Fibroblast of skin of right biceps (primary cell): ENCODE results near the gene VASN.
A peak's percentile ranks its signal among the peaks of the same experiment; 100 is the strongest.

Source experiments
- DNase-seq: peaks from one replicate; pipeline ENCODE4 v3.0.0-alpha.2; 2013

Gene VASN

GRCh38 chr16:4373356-4373908 lies 1.8 kb downstream of the VASN start:
- DNase-seq: no peak

GRCh38 chr16:4373909-4374742 lies 2.5 kb downstream of the VASN start:
- DNase-seq: peak; percentile 97

GRCh38 chr16:4375717-4376116 lies 4.1 kb downstream of the VASN start:
- no peak for DNase-seq

DNA sequence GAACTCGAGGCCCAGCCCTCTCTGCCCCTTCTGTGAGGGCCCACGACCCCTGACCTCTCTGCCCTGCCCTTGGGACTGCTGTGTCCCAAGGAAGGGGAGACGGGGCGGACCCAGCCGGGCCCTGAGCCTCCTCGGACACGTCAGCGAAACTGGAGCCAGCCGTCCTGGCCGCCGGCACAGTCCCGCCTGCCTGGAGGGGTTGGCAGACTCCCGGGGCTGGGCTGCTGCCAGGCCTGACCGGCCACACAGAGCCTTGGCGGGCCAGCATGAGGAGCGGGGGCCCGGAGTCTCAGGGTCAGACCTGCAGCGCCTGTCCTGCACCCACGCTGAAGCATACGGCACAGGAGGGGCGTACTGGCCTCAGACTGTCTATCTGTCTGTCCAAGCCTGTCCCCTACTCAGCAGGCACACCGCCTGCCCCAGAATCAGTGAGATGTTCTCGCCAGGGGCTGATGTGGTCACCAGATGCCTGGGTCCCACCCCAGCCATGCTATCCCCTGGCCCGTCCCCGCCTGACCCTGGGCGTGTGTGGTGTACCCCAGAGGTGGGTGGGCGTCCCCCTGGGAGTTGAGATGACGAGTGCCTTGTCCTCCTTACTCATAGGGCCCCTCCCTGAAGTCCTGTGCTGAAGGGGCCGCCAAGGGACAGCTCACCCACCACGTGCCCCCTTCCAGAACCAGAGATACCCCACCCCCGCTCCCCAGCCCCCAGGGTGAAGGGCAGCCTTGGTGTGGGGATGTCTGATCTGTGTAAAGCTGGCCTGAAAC lies 4.7 kb downstream of the VASN start:
- DNase-seq: peak; percentile 67

GRCh38 chr16:4376893-4377572 lies 5.4 kb downstream of the VASN start:
- no peak for DNase-seq

- DNase-seq: no peak
Observed at GRCh38 chr16:4377573-4378154, 6.0 kb downstream of the VASN start.

GRCh38 chr16:4378161-4378666 lies 6.6 kb downstream of the VASN start:
- no peak for DNase-seq

DNA sequence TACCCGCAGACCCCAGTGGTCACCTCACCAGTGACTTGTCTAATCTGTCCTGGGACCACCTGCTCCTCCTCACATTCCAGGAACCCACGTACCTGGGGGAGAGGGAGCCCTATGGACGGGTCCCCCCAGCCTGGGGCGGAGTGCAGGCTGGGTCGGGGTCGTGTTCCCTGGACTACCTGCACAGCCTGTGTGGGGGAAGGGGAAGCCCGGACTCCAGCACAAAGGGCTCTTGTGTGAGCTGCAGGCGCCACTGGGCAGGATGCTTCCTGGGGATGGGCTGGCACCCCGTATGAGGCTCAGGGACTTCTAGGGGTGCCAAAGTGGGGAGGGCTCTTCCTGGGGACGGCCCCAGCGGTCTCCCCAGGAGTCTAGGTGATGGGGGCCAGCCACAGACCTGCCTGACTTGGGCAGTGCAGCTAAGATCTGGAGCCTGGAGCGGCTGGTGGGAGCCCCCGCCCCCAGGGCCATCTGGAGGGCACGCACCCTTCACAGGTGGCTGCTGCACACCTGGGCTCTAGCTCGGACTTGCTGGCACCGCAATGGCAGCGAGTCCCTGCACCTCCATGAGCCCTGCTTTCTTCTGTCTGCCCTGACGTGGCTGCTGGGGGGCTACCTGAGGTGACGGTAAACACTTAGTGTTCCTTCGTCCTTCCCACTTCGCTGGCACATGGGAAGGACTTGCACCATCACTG lies 7.5 kb downstream of the VASN start:
- DNase-seq: no peak

DNA sequence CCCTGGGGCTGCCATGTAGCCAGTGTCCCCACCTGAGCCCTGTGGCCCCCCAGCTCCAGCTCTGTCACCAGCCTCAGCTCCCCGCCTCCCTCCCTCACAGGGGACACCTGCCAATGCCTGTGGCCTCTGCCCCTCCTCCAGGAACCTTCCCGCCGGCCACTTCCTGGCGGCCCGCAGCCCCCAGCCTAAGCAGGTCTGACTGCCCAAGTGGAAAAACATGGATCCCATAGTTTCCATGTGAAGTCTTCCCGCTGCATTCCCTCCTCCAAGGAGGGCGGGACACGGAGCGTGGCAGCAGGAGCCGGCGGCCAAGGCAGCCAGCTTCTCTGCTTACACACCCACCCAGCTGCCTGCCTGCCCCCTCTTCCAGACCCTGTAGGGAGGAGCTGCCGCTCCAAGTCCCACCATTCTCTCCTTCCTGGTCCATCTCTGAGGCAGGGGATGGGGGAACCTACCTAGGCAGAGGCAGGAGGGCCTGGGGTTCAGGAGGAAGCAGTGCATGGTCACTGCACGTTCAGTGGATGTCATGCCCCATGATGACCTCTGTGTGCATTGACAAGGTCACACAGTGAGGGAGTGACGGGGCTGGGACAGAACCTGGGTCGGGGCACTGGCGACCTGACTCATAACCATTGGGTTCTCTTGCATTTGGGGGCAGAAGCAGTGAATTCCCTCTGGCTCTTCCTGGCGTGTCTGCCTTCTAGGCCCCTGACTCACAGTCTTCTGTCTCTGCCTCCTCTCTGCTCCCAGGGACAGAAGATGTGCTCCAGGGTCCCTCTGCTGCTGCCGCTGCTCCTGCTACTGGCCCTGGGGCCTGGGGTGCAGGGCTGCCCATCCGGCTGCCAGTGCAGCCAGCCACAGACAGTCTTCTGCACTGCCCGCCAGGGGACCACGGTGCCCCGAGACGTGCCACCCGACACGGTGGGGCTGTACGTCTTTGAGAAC lies 8.7 kb downstream of the VASN start:
- DNase-seq: no peak

DNA sequence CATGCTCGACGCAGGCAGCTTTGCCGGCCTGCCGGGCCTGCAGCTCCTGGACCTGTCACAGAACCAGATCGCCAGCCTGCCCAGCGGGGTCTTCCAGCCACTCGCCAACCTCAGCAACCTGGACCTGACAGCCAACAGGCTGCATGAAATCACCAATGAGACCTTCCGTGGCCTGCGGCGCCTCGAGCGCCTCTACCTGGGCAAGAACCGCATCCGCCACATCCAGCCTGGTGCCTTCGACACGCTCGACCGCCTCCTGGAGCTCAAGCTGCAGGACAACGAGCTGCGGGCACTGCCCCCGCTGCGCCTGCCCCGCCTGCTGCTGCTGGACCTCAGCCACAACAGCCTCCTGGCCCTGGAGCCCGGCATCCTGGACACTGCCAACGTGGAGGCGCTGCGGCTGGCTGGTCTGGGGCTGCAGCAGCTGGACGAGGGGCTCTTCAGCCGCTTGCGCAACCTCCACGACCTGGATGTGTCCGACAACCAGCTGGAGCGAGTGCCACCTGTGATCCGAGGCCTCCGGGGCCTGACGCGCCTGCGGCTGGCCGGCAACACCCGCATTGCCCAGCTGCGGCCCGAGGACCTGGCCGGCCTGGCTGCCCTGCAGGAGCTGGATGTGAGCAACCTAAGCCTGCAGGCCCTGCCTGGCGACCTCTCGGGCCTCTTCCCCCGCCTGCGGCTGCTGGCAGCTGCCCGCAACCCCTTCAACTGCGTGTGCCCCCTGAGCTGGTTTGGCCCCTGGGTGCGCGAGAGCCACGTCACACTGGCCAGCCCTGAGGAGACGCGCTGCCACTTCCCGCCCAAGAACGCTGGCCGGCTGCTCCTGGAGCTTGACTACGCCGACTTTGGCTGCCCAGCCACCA lies 9.7 kb downstream of the VASN start:
- no peak for DNase-seq

DNA sequence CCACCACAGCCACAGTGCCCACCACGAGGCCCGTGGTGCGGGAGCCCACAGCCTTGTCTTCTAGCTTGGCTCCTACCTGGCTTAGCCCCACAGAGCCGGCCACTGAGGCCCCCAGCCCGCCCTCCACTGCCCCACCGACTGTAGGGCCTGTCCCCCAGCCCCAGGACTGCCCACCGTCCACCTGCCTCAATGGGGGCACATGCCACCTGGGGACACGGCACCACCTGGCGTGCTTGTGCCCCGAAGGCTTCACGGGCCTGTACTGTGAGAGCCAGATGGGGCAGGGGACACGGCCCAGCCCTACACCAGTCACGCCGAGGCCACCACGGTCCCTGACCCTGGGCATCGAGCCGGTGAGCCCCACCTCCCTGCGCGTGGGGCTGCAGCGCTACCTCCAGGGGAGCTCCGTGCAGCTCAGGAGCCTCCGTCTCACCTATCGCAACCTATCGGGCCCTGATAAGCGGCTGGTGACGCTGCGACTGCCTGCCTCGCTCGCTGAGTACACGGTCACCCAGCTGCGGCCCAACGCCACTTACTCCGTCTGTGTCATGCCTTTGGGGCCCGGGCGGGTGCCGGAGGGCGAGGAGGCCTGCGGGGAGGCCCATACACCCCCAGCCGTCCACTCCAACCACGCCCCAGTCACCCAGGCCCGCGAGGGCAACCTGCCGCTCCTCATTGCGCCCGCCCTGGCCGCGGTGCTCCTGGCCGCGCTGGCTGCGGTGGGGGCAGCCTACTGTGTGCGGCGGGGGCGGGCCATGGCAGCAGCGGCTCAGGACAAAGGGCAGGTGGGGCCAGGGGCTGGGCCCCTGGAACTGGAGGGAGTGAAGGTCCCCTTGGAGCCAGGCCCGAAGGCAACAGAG lies 10.5 kb downstream of the VASN start:
- no peak for DNase-seq

- DNase-seq: no peak
Observed at GRCh38 chr16:4382795-4383357, 11.2 kb downstream of the VASN start.

DNA sequence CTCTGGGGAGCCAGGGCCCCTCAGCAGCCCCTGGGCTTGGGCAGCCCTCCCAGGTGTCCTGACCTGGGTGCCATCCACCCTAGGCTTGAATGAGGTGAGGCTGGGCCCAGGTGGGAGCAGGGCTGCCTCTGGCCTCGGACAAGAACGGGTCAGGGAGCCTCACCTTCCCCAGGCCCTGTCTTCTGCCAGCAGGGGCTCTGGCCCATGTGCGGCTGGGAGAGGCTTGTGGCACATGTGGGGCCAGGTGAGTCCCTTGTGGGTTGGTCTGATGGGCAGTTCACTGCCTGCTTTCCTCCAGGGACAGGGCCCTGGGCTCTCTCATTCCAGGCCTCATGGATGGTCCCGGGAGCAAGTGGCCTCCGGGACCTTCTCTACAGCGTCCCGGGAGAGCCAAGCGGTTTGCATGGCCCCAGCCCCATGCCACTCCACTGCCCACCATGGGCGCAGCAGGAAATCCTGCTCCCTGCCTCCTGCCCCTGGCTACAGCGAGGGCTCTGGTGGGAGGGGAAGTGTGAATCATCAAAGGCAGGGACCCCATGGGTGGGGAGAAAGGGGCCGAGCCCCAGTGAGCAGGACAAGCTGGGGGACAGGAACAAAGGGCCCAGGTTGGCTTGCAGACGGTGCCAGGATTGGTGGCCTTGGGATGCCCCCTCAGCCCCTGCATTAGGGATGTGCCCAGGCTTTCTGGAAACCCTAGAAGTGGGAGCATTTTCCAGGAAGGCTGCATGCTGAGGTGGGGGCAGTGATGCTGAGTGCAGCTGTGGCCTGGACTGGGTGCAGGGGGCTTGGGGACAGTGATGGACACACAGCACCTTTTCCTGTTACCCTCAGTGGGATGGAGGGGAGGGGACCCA lies 12.2 kb downstream of the VASN start:
- DNase-seq: no peak

DNA sequence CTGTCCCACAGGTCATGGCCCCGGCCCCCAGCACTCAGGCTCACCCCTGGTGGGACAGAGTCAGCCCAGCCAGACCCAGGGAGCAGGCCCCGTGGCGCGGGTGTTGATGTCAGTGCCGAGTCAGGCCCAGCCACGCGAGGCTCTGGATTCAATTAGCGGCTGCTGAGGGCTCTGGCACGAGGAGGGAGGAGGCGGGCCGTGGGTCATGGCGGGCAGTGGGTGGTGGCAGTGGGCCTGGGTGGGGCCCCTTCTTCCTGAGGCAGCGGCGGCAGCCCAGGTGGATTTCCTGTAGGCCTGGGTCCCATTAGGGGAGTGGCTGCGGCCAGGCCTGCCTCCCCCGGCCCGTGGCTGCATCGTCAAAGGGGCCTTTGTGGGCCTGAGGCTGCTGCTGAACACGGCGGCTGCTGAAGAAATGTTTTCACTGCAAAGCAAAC lies 12.9 kb downstream of the VASN start:
- peak; percentile 66 for DNase-seq

GRCh38 chr16:4385066-4385788 lies 13.6 kb downstream of the VASN start:
- no peak for DNase-seq

- DNase-seq: no peak
Observed at GRCh38 chr16:4385789-4386450, 14.3 kb downstream of the VASN start.
